GM12873 (cell line): ENCODE data around the gene ZFAND4.

Source experiments
- TF ChIP-seq, protein P1 (sequence below): IDR thresholded peaks from 2 replicates; pipeline ENCODE4 v1.5.1; 2012; ENCODE audit warnings: low read depth, mild to moderate bottlenecking, moderate library complexity, low read length, control low read depth; ENCODE audit not compliant: insufficient read depth; ENCODE audit errors: missing control alignments

The ZFAND4 gene

DNA sequence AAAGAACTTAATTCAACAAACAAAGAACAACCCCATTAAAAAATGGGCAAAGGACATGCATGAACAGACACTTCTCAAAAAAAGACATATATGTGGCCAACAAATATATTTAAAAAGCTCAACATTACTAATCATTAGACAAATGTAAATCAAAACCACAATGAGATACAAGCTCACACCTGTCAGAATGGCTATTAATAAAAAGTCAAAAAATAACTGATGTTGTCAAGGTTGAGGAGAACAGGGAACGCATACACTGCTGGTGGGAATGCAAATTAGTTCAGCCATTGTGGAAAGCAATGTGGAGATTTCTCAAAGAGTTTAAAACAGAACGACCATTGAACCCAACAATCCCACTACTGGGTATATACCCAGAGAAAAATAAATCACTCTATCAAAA, 19.1 kb downstream of the ZFAND4 start:
- TF ChIP-seq, protein P1, sequence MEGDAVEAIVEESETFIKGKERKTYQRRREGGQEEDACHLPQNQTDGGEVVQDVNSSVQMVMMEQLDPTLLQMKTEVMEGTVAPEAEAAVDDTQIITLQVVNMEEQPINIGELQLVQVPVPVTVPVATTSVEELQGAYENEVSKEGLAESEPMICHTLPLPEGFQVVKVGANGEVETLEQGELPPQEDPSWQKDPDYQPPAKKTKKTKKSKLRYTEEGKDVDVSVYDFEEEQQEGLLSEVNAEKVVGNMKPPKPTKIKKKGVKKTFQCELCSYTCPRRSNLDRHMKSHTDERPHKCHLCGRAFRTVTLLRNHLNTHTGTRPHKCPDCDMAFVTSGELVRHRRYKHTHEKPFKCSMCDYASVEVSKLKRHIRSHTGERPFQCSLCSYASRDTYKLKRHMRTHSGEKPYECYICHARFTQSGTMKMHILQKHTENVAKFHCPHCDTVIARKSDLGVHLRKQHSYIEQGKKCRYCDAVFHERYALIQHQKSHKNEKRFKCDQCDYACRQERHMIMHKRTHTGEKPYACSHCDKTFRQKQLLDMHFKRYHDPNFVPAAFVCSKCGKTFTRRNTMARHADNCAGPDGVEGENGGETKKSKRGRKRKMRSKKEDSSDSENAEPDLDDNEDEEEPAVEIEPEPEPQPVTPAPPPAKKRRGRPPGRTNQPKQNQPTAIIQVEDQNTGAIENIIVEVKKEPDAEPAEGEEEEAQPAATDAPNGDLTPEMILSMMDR, result no peak

DNA sequence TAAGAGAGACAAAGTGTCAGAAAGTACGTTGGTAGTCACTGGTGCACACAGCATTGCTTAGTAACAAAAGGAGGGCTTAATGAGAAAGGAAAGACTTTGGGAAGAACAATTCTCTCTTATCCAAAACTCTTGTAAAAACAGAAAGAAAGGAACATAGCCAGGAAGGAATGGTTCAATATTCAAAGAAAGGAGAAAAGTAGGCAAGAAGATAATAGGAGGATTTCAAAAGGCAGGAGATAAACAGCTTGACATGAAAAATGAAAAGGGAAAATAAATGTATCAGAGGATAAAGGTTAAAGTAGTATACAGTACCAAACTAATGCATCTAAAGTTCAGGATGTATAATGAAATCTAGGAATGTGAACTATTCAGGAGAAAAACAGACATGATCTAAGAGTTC, 20.1 kb downstream of the ZFAND4 start:
- TF ChIP-seq, protein P1, result no peak

DNA sequence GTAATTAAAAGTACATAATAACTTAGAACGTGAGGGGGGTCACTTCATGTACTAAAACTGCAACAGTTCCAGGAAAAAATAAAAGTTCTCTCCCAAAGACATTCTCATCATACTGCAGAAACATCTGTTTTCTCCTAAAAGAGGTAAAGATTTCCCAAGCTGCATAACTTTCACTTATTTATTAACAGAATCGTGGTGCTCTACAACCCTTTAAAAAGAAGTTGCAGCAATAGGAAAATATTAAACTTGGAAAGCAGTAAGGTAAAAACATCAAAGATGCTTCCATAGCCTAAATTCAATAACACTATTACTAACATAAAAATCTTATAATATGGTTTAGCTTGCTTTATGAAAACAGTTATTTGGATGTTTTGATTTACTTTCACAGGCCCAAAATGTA, 23.3 kb downstream of the ZFAND4 start:
- TF ChIP-seq, protein P1, result no peak

DNA sequence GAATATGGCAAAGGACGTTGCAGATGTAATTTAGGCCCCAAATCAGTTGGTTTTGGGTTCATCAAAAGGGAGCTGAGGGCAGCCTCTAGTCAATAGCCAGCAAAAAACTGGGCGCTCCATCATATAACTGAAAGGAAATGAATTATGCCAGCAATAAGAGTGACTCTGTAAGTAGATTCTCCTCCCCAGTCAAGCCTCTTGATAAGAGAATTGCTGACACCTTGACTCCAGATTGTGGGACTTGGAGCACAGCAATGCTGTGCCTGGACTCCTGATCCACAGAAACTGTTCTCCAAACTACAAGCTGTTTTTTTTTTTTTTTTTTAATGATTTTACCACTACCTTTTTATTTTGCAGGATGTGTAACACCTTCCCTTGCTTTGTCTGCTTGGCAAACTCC, 25.5 kb downstream of the ZFAND4 start:
- TF ChIP-seq, protein P1, result no peak

DNA sequence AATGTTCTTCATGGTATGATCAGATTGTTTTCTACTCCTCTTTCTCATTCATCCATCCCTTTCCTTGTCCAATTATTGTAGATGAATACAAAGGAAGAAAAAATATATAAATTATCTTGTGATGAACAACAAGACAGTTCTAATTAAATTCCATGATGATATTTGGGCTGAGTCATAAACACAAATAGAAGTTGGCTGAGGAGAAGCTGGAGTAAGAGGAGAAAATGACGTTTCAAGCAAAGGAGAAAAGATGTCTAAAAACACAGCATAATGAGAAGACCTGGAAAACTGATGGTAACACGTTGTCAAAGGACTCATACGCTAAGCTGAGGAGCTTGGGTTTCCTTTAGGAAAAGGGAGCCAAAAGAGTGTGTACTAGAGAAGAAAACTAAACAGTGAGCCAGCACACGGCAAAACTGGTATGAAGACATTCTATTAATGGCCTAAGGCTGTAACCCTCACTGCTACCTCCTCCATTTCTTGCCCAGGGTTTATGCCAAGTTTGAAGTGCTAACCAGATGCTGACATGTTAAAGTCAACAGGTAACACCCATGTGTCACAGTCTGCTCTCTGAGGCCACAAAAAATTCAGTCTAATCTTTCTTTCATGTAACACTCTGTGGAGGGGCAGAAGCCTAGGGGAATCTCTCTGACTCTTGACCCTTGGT, 26.1 kb downstream of the ZFAND4 start:
- TF ChIP-seq, protein P1, result no peak

DNA sequence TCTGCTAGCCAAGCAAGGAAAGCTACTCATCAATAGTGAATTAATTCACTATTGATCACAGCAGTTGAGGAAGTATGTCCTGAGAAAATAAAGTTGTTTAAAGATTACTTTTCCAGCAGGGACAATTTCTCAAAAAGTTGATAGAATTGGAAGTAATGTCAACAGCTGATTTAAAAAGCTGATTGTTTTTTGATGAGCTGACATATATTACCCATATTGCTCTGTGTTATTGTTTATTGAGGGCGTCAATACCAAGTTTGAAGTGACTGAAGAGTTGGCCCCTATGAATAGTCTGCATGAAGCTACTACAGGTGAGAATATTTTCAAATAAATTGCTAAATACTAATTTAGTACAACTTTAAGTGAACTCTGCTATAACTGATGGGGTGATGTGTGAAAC, 28.0 kb downstream of the ZFAND4 start:
- TF ChIP-seq, protein P1, result no peak

DNA sequence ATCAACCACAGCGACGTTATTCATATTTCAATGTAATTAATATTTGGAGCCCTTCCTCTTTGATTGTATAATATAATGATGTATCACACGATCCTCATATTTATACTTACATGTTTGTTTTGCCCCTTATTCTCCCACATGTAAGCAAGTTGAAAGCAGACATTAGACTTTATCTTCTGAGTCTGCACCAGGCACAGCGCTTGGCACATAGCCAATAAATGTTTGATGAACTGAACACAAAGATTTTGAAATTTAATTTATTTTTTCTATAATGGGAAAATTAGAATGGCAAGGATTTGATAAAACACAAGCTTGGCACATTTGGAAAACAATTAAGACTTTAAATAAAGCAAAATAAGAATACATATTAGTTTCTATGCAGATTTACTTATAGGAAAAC, 31.6 kb downstream of the ZFAND4 start:
- TF ChIP-seq, protein P1, result no peak
